Measurements from ENCODE around the gene POFUT2. TPM values are rescaled to one million over a fixed set of nuclear protein-coding genes. Genes with fewer than 3 reads are reported as not detected.

The POFUT2 gene
- total and polyA plus RNA-seq, 2 donors from 2014 or later, result 18.3 to 30.2 TPM

GRCh38 chr21:45282283-45283034, 5.2 kb downstream of the POFUT2 start:
- no peak overlapping the region for H3K4me3 ChIP-seq (ENCODE audit: low read length in 3 of 3)
- H3K9me3 ChIP-seq (ENCODE audit: control insufficient read depth in 2 of 3, insufficient read depth in 1 of 3, low read length in 3 of 3), result no peaks in the 10 kb centered on the region
- peaks cover 8 to 52% (median 42%) of the 10 kb centered on the region in 3 donors for H3K36me3 ChIP-seq (ENCODE audit: control insufficient read depth in 2 of 3, insufficient read depth in 3 of 3, low read length in 3 of 3)
- FAIRE-seq (no peak), DNase-seq (peak in 2 of 5 donors; percentile 24 to 64)
- TF ChIP-seq CTCF (IDR thresholded peaks at IDR 0.05; ENCODE audit: borderline replicate concordance, extremely low read depth, insufficient read depth), result no peak
- H3K9ac ChIP-seq (ENCODE audit: low read length in 3 of 3), result no peak overlapping the region
- no peak overlapping the region for H3K27ac ChIP-seq (ENCODE audit: low read depth in 2 of 2, low read length in 2 of 2)
- intact Hi-C loops (cut with DNase I), result no loop called here
- no peaks in the 10 kb centered on the region for H3K27me3 ChIP-seq (ENCODE audit: control insufficient read depth, insufficient read depth, low read length)
- peaks cover 0 to 5% (median 0%) of the 10 kb centered on the region in 3 donors for H3K4me1 ChIP-seq (ENCODE audit: control insufficient read depth in 2 of 3, insufficient read depth in 2 of 3, low read depth in 1 of 3, low read length in 3 of 3)

- H3K36me3 ChIP-seq (ENCODE audit: control insufficient read depth in 2 of 3, insufficient read depth in 3 of 3, low read length in 3 of 3), result peaks cover 8 to 60% (median 46%) of the 10 kb centered on the region in 3 donors
- H3K4me3 ChIP-seq (ENCODE audit: low read length in 3 of 3), result no peak overlapping the region
- TF ChIP-seq CTCF (IDR thresholded peaks at IDR 0.05; ENCODE audit: borderline replicate concordance, extremely low read depth, insufficient read depth), result no peak
- intact Hi-C loops (cut with DNase I), result no loop called here
- no peak overlapping the region for H3K27ac ChIP-seq (ENCODE audit: low read depth in 2 of 2, low read length in 2 of 2)
- no peaks in the 10 kb centered on the region for H3K27me3 ChIP-seq (ENCODE audit: control insufficient read depth, insufficient read depth, low read length)
- no peak for FAIRE-seq
- H3K9ac ChIP-seq (ENCODE audit: low read length in 3 of 3), result no peak overlapping the region
- DNase-seq, result peak in 2 of 5 donors; percentile 36 to 65
- peaks cover 0 to 3% (median 0%) of the 10 kb centered on the region in 3 donors for H3K4me1 ChIP-seq (ENCODE audit: control insufficient read depth in 2 of 3, insufficient read depth in 2 of 3, low read depth in 1 of 3, low read length in 3 of 3)
- no peaks in the 10 kb centered on the region for H3K9me3 ChIP-seq (ENCODE audit: control insufficient read depth in 2 of 3, insufficient read depth in 1 of 3, low read length in 3 of 3)
These were observed 6.0 kb downstream of the POFUT2 start for GRCh38 chr21:45281411-45282282.

- peaks cover 7 to 64% (median 46%) of the 10 kb centered on the region in 3 donors for H3K36me3 ChIP-seq (ENCODE audit: control insufficient read depth in 2 of 3, insufficient read depth in 3 of 3, low read length in 3 of 3)
- H3K9me3 ChIP-seq (ENCODE audit: control insufficient read depth in 2 of 3, insufficient read depth in 1 of 3, low read length in 3 of 3), result no peaks in the 10 kb centered on the region
- no peaks in the 10 kb centered on the region for H3K4me1 ChIP-seq (ENCODE audit: control insufficient read depth in 2 of 3, insufficient read depth in 2 of 3, low read depth in 1 of 3, low read length in 3 of 3)
- no peak for FAIRE-seq
- H3K27ac ChIP-seq (ENCODE audit: low read depth in 2 of 2, low read length in 2 of 2), result no peak overlapping the region
- no peaks in the 10 kb centered on the region for H3K27me3 ChIP-seq (ENCODE audit: control insufficient read depth, insufficient read depth, low read length)
- H3K9ac ChIP-seq (ENCODE audit: low read length in 3 of 3), result no peak overlapping the region
- intact Hi-C loops (cut with DNase I), result no loop called here
- peak in 2 of 5 donors; percentile 2 to 8 for DNase-seq
- no peak for TF ChIP-seq CTCF (IDR thresholded peaks at IDR 0.05; ENCODE audit: borderline replicate concordance, extremely low read depth, insufficient read depth)
- H3K4me3 ChIP-seq (ENCODE audit: low read length in 3 of 3), result no peak overlapping the region
These were observed 6.7 kb downstream of the POFUT2 start for GRCh38 chr21:45280969-45281368.
